Prostate gland (tissue), 2 donors: Measurements from ENCODE around the gene TNFRSF25.

Experiments
- CTCF ChIP-seq, 4 experiments: fragments of 200-600 bp in 2 of 4; fragments of 450-650 bp in 2 of 4; sonication (generic) in 2 of 4; IDR thresholded peaks; 1 replicate in 3 of 4; 2 replicates in 1 of 4; pipeline ENCODE4 v1.5.1; 2016 to 2019; ENCODE audit warnings: antibody characterized with exemption in 4 of 4, mild to moderate bottlenecking in 2 of 4, moderate library complexity in 2 of 4
- POLR2AphosphoS5 ChIP-seq: sonication (generic); formaldehyde crosslinking; IDR thresholded peaks from one replicate; pipeline ENCODE4 v1.6.1; 2017; ENCODE audit warnings: antibody characterized with exemption

- TF ChIP-seq POLR2AphosphoS5 (no peak), CTCF (IDR thresholded peaks at IDR 0.05) (no peak)
These were observed 17.2 kb upstream of the TNFRSF25 start for GRCh38 chr1:6483017-6483760.
